Transverse colon (tissue), 4 donors: ENCODE measurements around the gene PROM1. TPM values are rescaled to one million over a fixed set of nuclear protein-coding genes. Genes with fewer than 3 reads are reported as not detected.
A peak's percentile ranks its signal among the peaks of the same experiment; 100 is the strongest.

Source experiments
- DNase-seq: peaks from one replicate; pipeline ENCODE4 v3.0.0-alpha.2; 2019
- H3K27ac ChIP-seq, 4 donors: fragments of 200-600 bp; sonication (generic); 2 replicates each; pipeline ENCODE4 v1.5.1; 2016 to 2018; ENCODE audit warnings: inconsistent platforms in 4 of 4
- H3K27me3 ChIP-seq: fragments of 200-600 bp; sonication (generic); 2 replicates; pipeline ENCODE4 v1.5.1; 2017; ENCODE audit warnings: inconsistent platforms
- H3K36me3 ChIP-seq, 4 donors: fragments of 200-600 bp; sonication (generic); 2 replicates each; pipeline ENCODE4 v1.5.1; 2017 to 2019; ENCODE audit warnings: inconsistent platforms in 4 of 4
- H3K4me1 ChIP-seq, 4 donors: fragments of 200-600 bp; sonication (generic); 2 replicates each; pipeline ENCODE4 v1.5.1; 2017 to 2020; ENCODE audit warnings: inconsistent platforms in 4 of 4
- H3K4me3 ChIP-seq, 4 donors: fragments of 200-600 bp; sonication (generic); 1 replicate in 1 of 4; 2 replicates in 3 of 4; pipeline versions ENCODE4 v1.5.1 to v1.6.1; 2017 to 2019; ENCODE audit warnings: inconsistent platforms in 4 of 4
- H3K9me3 ChIP-seq, 2 donors: fragments of 200-600 bp; sonication (generic); 2 replicates each; pipeline ENCODE4 v1.5.1; 2017 to 2019; ENCODE audit warnings: inconsistent platforms in 2 of 2
- EP300 ChIP-seq: sonication (generic); formaldehyde crosslinking; IDR thresholded peaks from one replicate; pipeline ENCODE4 v1.6.1; 2017; ENCODE audit warnings: antibody characterized with exemption, low read depth
- POLR2A ChIP-seq: fragments of 450-650 bp; IDR thresholded peaks from one replicate; pipeline ENCODE4 v1.6.1; 2016; ENCODE audit warnings: antibody characterized with exemption, mild to moderate bottlenecking, moderate library complexity
- POLR2AphosphoS5 ChIP-seq, 3 donors: sonication (generic); formaldehyde crosslinking; IDR thresholded peaks; one replicate each; pipeline ENCODE4 v1.6.1; 2016; ENCODE audit warnings: antibody characterized with exemption in 3 of 3
- WGBS, 2 donors: methylation state at CpG; one replicate each; pipeline ENCODE4 v1.1.5; 2018; ENCODE audit warnings: low coverage in 1 of 2; 5-methylcytosine and 5-hydroxymethylcytosine counted together
- in situ Hi-C, 4 donors: fragments of 200-750 bp; cut with MboI; loops; one replicate each; pipeline versions ENCODE4 v1.15.0 to v1.15.1; 2017; ENCODE audit warnings: low sequenced_read_pairs in 3 of 4, low pct_ligation_motif_present in 1 of 4, low pct_unique_long_range_greater_than_20kb in 1 of 4
- intact Hi-C: fragments of 100-400 bp; cut with DNase I; formaldehyde crosslinking; loops from one replicate; pipeline ENCODE4 v1.15.1; 2023; ENCODE audit warnings: low total_unique reads
- total RNA-seq, 4 donors: library from RNA; depleted of rRNA; stranded (reverse); fragments of >200 nt; gene quantifications; one replicate each; pipeline ENCODE4 v1.1.0, GENCODE V29; 2016
- TF ChIP-seq, protein P1 (sequence below), 5 experiments: fragments of 200-600 bp in 3 of 5; fragments of 450-650 bp in 2 of 5; sonication (generic) in 3 of 5; IDR thresholded peaks; 1 replicate in 2 of 5; 2 replicates in 3 of 5; pipeline ENCODE4 v1.5.1; 2016 to 2017; ENCODE audit warnings: antibody characterized with exemption in 5 of 5, inconsistent platforms in 3 of 5, mild to moderate bottlenecking in 2 of 5, moderate library complexity in 1 of 5

Gene PROM1
- total RNA-seq, 4 donors from 2014 or later, result 35.2 to 236 (median 170) TPM

DNA sequence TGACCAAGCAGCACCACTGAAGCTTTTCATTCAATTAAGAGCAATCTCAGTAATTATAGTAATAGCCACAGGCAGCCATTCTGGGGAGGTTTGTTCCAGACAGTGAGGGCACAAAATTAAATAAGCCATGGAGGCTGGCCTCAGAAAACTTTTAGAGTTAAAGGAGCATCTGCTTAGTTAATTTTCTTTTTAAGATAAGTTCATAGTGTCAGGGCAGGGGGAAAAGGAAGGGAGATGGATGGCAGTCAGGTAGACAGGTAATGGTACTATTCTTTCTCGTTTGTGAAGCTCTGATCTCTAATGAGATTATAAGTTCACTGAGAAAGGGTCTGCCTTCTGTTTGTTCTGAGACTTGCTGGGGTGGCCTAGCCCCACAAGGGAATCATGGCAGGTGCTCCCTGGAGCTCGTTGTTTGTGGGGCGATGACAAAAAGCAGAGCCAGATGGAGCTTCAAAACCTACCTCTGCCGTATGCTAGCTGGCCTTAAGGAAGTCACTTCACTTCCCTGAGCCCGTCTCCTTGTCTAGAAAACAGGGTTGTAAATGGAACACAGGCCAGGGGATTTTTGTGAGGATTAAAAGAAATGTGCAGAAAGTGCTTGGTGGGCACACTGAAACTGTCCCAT, 76.2 kb downstream of the PROM1 start:
- DNase-seq, result no peak
- Histone ChIP-seq H3K36me3 (peaks cover 0 to 2% (median 0%) of the 10 kb centered on the region in 4 donors), H3K27ac (no peak overlapping the region), H3K9me3 (no peaks in the 10 kb centered on the region), H3K4me1 (no peaks in the 10 kb centered on the region), H3K4me3 (no peak overlapping the region), H3K27me3 (no peaks in the 10 kb centered on the region)
- no peak for TF ChIP-seq POLR2AphosphoS5 (IDR thresholded peaks at IDR 0.05)
- no peak for TF ChIP-seq POLR2A
- TF ChIP-seq, protein P1, sequence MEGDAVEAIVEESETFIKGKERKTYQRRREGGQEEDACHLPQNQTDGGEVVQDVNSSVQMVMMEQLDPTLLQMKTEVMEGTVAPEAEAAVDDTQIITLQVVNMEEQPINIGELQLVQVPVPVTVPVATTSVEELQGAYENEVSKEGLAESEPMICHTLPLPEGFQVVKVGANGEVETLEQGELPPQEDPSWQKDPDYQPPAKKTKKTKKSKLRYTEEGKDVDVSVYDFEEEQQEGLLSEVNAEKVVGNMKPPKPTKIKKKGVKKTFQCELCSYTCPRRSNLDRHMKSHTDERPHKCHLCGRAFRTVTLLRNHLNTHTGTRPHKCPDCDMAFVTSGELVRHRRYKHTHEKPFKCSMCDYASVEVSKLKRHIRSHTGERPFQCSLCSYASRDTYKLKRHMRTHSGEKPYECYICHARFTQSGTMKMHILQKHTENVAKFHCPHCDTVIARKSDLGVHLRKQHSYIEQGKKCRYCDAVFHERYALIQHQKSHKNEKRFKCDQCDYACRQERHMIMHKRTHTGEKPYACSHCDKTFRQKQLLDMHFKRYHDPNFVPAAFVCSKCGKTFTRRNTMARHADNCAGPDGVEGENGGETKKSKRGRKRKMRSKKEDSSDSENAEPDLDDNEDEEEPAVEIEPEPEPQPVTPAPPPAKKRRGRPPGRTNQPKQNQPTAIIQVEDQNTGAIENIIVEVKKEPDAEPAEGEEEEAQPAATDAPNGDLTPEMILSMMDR (IDR thresholded peaks at IDR 0.05), result no peak
- intact Hi-C loops, result loop anchor here (5.0 kb wide), 1 partner anchor 820 kb away; no protein-coding TSS in a partner anchor
- 64 to 100% methylated on average over 1 to 5 of the region's 5 CpGs for WGBS, 2 donors
- in situ Hi-C loops, result no loop called here

DNA sequence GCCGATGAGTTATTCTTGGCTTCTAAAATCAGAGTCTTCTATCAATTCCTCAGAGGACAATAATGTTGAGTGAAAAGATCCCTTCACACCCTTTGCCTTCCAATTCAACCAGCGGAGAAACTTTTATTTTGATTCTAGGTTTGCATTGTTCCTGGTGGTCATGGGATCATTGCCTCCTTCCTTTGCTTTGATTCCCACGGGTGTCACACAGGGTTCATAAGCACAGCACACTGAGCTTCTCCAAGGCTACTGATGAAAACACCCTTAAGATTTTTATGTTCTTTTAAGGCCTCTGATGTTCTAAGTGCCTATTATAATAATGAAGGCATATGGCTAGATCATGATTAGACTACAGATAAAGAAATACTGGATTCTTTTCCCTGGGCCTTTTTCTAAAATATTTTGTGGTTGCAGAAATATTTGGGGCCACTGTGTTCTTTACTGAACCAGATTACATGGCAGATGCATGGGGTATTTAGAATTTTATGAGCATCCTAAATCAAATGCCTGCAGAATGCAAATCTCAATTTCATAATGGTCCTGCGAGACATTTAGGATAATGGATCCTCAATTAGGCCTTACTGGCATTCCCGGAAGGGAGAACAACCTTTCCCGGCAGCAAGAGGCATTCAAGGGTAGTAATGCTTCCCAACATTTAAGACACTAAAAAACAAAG, 76.9 kb downstream of the PROM1 start:
- Histone ChIP-seq H3K4me3 (no peak overlapping the region), H3K9me3 (no peaks in the 10 kb centered on the region), H3K27ac (no peak overlapping the region), H3K36me3 (peaks cover 0 to 4% (median 0%) of the 10 kb centered on the region in 4 donors), H3K27me3 (no peaks in the 10 kb centered on the region), H3K4me1 (no peaks in the 10 kb centered on the region)
- TF ChIP-seq, protein P1 (IDR thresholded peaks at IDR 0.05), result no peak
- no peak for TF ChIP-seq EP300
- TF ChIP-seq POLR2AphosphoS5 (IDR thresholded peaks at IDR 0.05), result no peak
- no peak for TF ChIP-seq POLR2A
- 87 to 89% methylated on average over 4 to 6 of the region's 6 CpGs for WGBS, 2 donors
- intact Hi-C loops, result loop anchor here (5.0 kb wide), 1 partner anchor 820 kb away; no protein-coding TSS in a partner anchor
- in situ Hi-C loops, result no loop called here
- no peak for DNase-seq

DNA sequence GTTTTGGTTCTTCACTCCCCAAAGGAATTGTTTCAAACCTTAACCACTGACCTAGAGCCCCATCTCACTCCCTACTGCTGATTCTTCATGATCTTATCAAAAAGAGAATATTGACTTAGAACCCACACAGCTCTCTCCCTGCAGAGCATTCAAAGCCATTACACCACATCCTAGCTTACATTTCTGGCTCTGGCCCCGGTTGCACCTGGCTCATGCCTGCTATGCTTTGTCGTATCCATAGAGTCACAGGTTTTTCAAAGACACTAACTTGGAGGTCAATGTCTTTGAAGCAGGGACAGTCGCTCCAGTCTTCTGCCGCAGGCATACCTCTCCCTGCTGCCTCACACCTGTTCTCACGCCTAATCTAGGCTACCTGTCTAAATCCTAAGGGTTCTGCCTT, 78.1 kb downstream of the PROM1 start:
- TF ChIP-seq EP300 (no peak), POLR2AphosphoS5 (IDR thresholded peaks at IDR 0.05) (no peak), POLR2A (no peak)
- TF ChIP-seq, protein P1 (IDR thresholded peaks at IDR 0.05), result no peak
- in situ Hi-C loops, result no loop called here
- Histone ChIP-seq H3K27me3 (no peaks in the 10 kb centered on the region), H3K36me3 (peaks cover 0 to 4% (median 0%) of the 10 kb centered on the region in 4 donors), H3K4me1 (peaks cover 0 to 4% (median 0%) of the 10 kb centered on the region in 4 donors), H3K9me3 (no peaks in the 10 kb centered on the region), H3K27ac (no peak overlapping the region), H3K4me3 (no peak overlapping the region)
- no peak for DNase-seq
- intact Hi-C loops, result loop anchor here (5.0 kb wide), 1 partner anchor 822 kb away; no protein-coding TSS in a partner anchor
- WGBS, 2 donors, result 84 to 86% methylated on average over 5 of the region's 5 CpGs

DNA sequence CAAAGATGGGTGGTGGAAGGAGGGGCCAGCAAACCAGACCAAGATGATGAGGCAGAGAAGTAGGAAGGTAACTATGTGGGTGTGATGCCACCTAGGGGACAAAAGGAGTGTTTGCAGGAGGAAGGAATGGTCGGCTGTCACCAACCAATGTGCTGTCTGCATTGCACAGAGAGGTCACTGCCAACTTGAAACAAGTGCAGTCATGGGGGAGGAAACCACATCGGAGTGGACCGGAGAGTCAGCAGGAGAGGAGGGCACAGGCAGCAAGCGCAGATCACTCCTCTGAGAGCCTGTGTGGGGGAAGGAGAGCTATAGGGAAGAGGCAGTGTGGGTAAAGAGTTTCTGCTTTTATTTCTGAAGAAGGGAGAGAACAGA, 82.4 kb downstream of the PROM1 start:
- WGBS, 2 donors, result 5 to 10% methylated on average over 3 to 4 of the region's 4 CpGs
- in situ Hi-C loops, result no loop called here

More for the DNA sequence above, 82.4 kb downstream of the PROM1 start:
- peaks cover 0 to 4% (median 0%) of the 10 kb centered on the region in 4 donors for H3K36me3 ChIP-seq
- peaks cover 0 to 4% (median 0%) of the 10 kb centered on the region in 4 donors for H3K4me1 ChIP-seq
- DNase-seq, result peak; percentile 48
- no peaks in the 10 kb centered on the region for H3K27me3 ChIP-seq
- no peak overlapping the region for H3K4me3 ChIP-seq
- no peaks in the 10 kb centered on the region for H3K9me3 ChIP-seq
- intact Hi-C loops, result no loop called here
- peak overlapping the region in 1 of 4 donors; percentile 15 for H3K27ac ChIP-seq
- no peak for TF ChIP-seq POLR2A
- TF ChIP-seq EP300, result no peak
- TF ChIP-seq POLR2AphosphoS5 (IDR thresholded peaks at IDR 0.05), result peak in 1 of 3 donors; percentile 31
- TF ChIP-seq, protein P1 (IDR thresholded peaks at IDR 0.05), result peak; percentile 74 to 82 (median 79)
